K562 (cell line): ENCODE data around the gene RNF11. TPM values are rescaled to one million over a fixed set of nuclear protein-coding genes. Genes with fewer than 3 reads are reported as not detected.
A peak's percentile ranks its signal among the peaks of the same experiment; 100 is the strongest.

Experiments
- CBX2 ChIP-seq: fragments of 200-600 bp; sonication (generic); IDR thresholded peaks from one replicate; pipeline ENCODE4 v1.6.1; 2012; ENCODE audit warnings: mild to moderate bottlenecking, low read length, inconsistent platforms; ENCODE audit not compliant: insufficient read depth, poor library complexity, severe bottlenecking
- CHAMP1 ChIP-seq: fragments of 450-650 bp; IDR thresholded peaks from 2 replicates; pipeline ENCODE4 v1.6.1; 2016; ENCODE audit warnings: mild to moderate bottlenecking
- DMBX1 ChIP-seq: fragments of 250-450 bp; sonication (Bioruptor Pico); IDR thresholded peaks from 2 replicates; pipeline ENCODE4 v1.8.0; 2022; ENCODE audit warnings: inconsistent platforms, mild to moderate bottlenecking, moderate library complexity, borderline replicate concordance
- EHMT2 ChIP-seq: fragments of 450-650 bp; IDR thresholded peaks from 2 replicates; pipeline ENCODE4 v1.6.1; 2018; ENCODE audit warnings: antibody characterized with exemption
- FOXA3 ChIP-seq, 2 experiments: fragments of 450-650 bp in 1 of 2; sonication (generic) in 1 of 2; formaldehyde crosslinking; IDR thresholded peaks in 1 of 2; conservative IDR thresholded peaks in 1 of 2; 2 replicates each; pipeline versions ENCODE4 v1.4.0 to v1.8.0; 2020 to 2022; ENCODE audit warnings: mild to moderate bottlenecking in 2 of 2, missing genetic modification reagents in 1 of 2
- HEY1 ChIP-seq: fragments of 250-450 bp; sonication (Bioruptor Pico); IDR thresholded peaks from 2 replicates; pipeline ENCODE4 v1.5.0; 2020; ENCODE audit warnings: mild to moderate bottlenecking, moderate library complexity, borderline replicate concordance
- JUND ChIP-seq, 2 experiments: IDR thresholded peaks; 2 replicates in 1 of 2; 3 replicates in 1 of 2; pipeline ENCODE4 v1.6.1; 2011; ENCODE audit warnings: borderline replicate concordance in 2 of 2, low read depth in 2 of 2, low read length in 2 of 2, improper control_type of control experiment in 1 of 2, missing biosample characterization in 1 of 2, missing genetic modification characterization in 1 of 2, missing genetic modification reagents in 1 of 2
- NCOA6 ChIP-seq: fragments of 450-650 bp; IDR thresholded peaks from 2 replicates; pipeline ENCODE4 v1.6.1; 2017; ENCODE audit warnings: mild to moderate bottlenecking
- SMAD2 ChIP-seq: fragments of 150-350 bp; IDR thresholded peaks from 2 replicates; pipeline ENCODE4 v1.6.1; 2014; ENCODE audit warnings: low read depth, mild to moderate bottlenecking, low read length
- TSHZ1 ChIP-seq: fragments of 250-450 bp; sonication (Bioruptor Pico); IDR thresholded peaks from 2 replicates; pipeline ENCODE4 v1.4.0; 2020; ENCODE audit warnings: mild to moderate bottlenecking, moderate library complexity
- ZNF764 ChIP-seq: fragments of 250-450 bp; sonication (Bioruptor Pico); IDR thresholded peaks from 2 replicates; pipeline ENCODE4 v1.4.0; 2020; ENCODE audit warnings: low read depth, mild to moderate bottlenecking, moderate library complexity
- polyA plus RNA-seq, 8 experiments: library from polyadenylated mRNA; depleted of rRNA in 4 of 8; stranded (reverse) in 5 of 8; unstranded in 3 of 8; fragments of >200 nt; fragmentation: Nextera tagmentation in 2 of 8; fragmentation: Illumina TruSeq in 1 of 8; extraction: Ambion mirVana in 2 of 8; extraction: Trizol in 1 of 8; gene quantifications; 2 replicates each; pipeline versions ENCODE4 v1.2.1 to v1.2.3, GENCODE V29; 2011 to 2014; ENCODE audit warnings: inconsistent platforms in 1 of 8, missing spikeins in 1 of 8
- total RNA-seq, 7 experiments: library from RNA; depleted of rRNA in 6 of 7; stranded (reverse); fragments of >200 nt in 6 of 7; fragmentation: Illumina TruSeq in 2 of 7; extraction: Trizol in 2 of 7; gene quantifications; 2 replicates each; pipeline versions ENCODE4 v1.2.1 to v1.2.3, GENCODE V29; 2011 to 2021; ENCODE audit warnings: low replicate concordance in 1 of 7
- TF ChIP-seq, protein P1 (sequence below): fragments of 250-450 bp; sonication (Bioruptor Pico); IDR thresholded peaks from 2 replicates; pipeline ENCODE4 v1.5.1; 2021; ENCODE audit warnings: mild to moderate bottlenecking
- TF ChIP-seq, protein P2 (sequence below): sonication (generic); formaldehyde crosslinking; IDR thresholded peaks from 2 replicates; pipeline ENCODE4 v1.8.0; 2022; ENCODE audit warnings: missing genetic modification reagents, mild to moderate bottlenecking, moderate library complexity, borderline replicate concordance
- TF ChIP-seq, protein P3 (sequence below): fragments of 450-650 bp; formaldehyde crosslinking; IDR thresholded peaks from 2 replicates; pipeline ENCODE4 v1.4.0; 2020; ENCODE audit warnings: mild to moderate bottlenecking, moderate library complexity

The RNF11 gene
- total and polyA plus RNA-seq, 9 of the 15 experiments (the other 6 are each of a cell fraction or from before 2014, with no cell fraction given) = 5.7 to 34.3 (median 23.1) TPM

GRCh38 chr1:51296383-51297357, 60.6 kb downstream of the RNF11 start (continued):
- TF ChIP-seq EHMT2 (no peak), ZNF764 (CRISPR knock-in tag) (no peak), NCOA6 (no peak), CHAMP1 (no peak), SMAD2 (no peak), HEY1 (CRISPR knock-in tag) (no peak), CBX2 (no peak), JUND (IDR thresholded peaks at IDR 0.05; ENCODE audit: borderline replicate concordance, low read depth, low read length) (peak; percentile 60; the same call in 1 of the 2 replicates), JUND (tag; IDR thresholded peaks at IDR 0.05; ENCODE audit: borderline replicate concordance, low read depth, low read length) (no peak; the same call in 2 of the 3 replicates), DMBX1 (CRISPR knock-in tag) (peak; percentile 51; the same call in 1 of the 2 replicates), TSHZ1 (CRISPR knock-in tag) (no peak), FOXA3 (CRISPR knock-in tag; conservative IDR thresholded peaks at IDR 0.05 in 1 of 2, IDR thresholded peaks at IDR 0.05 in 1 of 2) (peak in 1 of 2 experiments; percentile 54; a peak in 1 of 4 replicates)
- TF ChIP-seq, protein P1, sequence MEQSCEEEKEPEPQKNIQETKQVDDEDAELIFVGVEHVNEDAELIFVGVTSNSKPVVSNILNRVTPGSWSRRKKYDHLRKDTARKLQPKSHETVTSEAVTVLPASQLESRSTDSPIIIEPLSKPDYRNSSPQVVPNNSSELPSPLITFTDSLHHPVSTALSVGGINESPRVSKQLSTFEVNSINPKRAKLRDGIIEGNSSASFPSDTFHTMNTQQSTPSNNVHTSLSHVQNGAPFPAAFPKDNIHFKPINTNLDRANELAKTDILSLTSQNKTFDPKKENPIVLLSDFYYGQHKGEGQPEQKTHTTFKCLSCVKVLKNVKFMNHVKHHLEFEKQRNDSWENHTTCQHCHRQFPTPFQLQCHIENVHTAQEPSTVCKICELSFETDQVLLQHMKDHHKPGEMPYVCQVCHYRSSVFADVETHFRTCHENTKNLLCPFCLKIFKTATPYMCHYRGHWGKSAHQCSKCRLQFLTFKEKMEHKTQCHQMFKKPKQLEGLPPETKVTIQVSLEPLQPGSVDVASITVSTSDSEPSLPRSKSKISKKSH (CRISPR knock-in tag) = no peak
- TF ChIP-seq, protein P2, sequence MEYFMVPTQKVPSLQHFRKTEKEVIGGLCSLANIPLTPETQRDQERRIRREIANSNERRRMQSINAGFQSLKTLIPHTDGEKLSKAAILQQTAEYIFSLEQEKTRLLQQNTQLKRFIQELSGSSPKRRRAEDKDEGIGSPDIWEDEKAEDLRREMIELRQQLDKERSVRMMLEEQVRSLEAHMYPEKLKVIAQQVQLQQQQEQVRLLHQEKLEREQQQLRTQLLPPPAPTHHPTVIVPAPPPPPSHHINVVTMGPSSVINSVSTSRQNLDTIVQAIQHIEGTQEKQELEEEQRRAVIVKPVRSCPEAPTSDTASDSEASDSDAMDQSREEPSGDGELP = peak; percentile 82
- TF ChIP-seq, protein P3, sequence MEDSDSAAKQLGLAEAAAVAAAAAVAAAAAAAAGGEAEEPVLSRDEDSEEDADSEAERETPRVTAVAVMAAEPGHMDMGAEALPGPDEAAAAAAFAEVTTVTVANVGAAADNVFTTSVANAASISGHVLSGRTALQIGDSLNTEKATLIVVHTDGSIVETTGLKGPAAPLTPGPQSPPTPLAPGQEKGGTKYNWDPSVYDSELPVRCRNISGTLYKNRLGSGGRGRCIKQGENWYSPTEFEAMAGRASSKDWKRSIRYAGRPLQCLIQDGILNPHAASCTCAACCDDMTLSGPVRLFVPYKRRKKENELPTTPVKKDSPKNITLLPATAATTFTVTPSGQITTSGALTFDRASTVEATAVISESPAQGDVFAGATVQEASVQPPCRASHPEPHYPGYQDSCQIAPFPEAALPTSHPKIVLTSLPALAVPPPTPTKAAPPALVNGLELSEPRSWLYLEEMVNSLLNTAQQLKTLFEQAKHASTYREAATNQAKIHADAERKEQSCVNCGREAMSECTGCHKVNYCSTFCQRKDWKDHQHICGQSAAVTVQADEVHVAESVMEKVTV (CRISPR knock-in tag) = peak; percentile 57
